Measurements from ENCODE around the gene HHAT. TPM values are rescaled to one million over a fixed set of nuclear protein-coding genes. Genes with fewer than 3 reads are reported as not detected.

Gene HHAT
- total and polyA plus RNA-seq, 2 donors (not counting 3 experiments of a cell fraction or from before 2014, with no cell fraction given): 2.4 to 4.3 TPM

GRCh38 chr1:210627755-210628154 lies 299.1 kb downstream of the HHAT start:
- H4K20me1 ChIP-seq (replicated peaks; ENCODE audit: control insufficient read depth, extremely low read depth, insufficient read depth, low read length): no peaks in the 10 kb centered on the region
- ChIA-PET POLR2A (no interaction called here), CTCF (no interaction called here)
- H3K9me3 ChIP-seq (replicated peaks; ENCODE audit: control insufficient read depth, insufficient read depth, low read length): no peaks in the 10 kb centered on the region
- H3K9ac ChIP-seq (replicated peaks; ENCODE audit: extremely low read depth, insufficient read depth, low read length): no peak overlapping the region
- H3K4me1 ChIP-seq (ENCODE audit: control insufficient read depth, extremely low read depth, insufficient read depth, low read length): no peaks in the 10 kb centered on the region
- H3K36me3 ChIP-seq (ENCODE audit: control insufficient read depth in 2 of 2, extremely low read depth in 1 of 2, insufficient read depth in 2 of 2, low read length in 2 of 2): no peaks in the 10 kb centered on the region
- dilution Hi-C loops (cut with MboI; ENCODE audit: extremely low pct_ligation_motif_present, low sequenced_read_pairs): no loop called here
- H3K27me3 ChIP-seq (ENCODE audit: control insufficient read depth in 2 of 2, insufficient read depth in 2 of 2, low read length in 2 of 2): no peaks in the 10 kb centered on the region
- H3K27ac ChIP-seq (ENCODE audit: insufficient read depth, low read depth, low read length): no peak overlapping the region
- no peak overlapping the region for H3K4me2 ChIP-seq (ENCODE audit: insufficient read depth, low read length)
- intact Hi-C loops (cut with micrococcal nuclease): no loop called here
- no peaks in the 10 kb centered on the region for H3K79me2 ChIP-seq (ENCODE audit: control insufficient read depth, insufficient read depth, low read length)
- TF ChIP-seq POLR2A (IDR thresholded peaks at IDR 0.05; ENCODE audit: low read depth, low read length) (no peak), JUN (IDR thresholded peaks at IDR 0.05; ENCODE audit: borderline replicate concordance, insufficient read depth, insufficient read length, low read depth) (no peak), MAX (IDR thresholded peaks at IDR 0.05; ENCODE audit: insufficient read depth, insufficient read length) (no peak), GATA2 (IDR thresholded peaks at IDR 0.05; ENCODE audit: insufficient read depth, insufficient read length, low read depth, low read length) (no peak), FOS (IDR thresholded peaks at IDR 0.05; ENCODE audit: borderline replicate concordance, insufficient read depth, low read length) (no peak), POLR2AphosphoS5 (IDR thresholded peaks at IDR 0.05; ENCODE audit: insufficient read depth, low read depth, low read length) (no peak), EZH2 (IDR thresholded peaks at IDR 0.05; ENCODE audit: borderline replicate concordance, low read depth, low read length, severe bottlenecking) (no peak), CTCF (IDR thresholded peaks at IDR 0.05; ENCODE audit: extremely low read depth in 1 of 2, insufficient read depth in 1 of 2, low read depth in 1 of 2, low read length in 2 of 2) (no peak), MYC (IDR thresholded peaks at IDR 0.05; ENCODE audit: low read depth, low read length) (no peak)
- no peak for FAIRE-seq
- no TSS peak for BruUV-seq (replicated peaks)
- H3K9me1 ChIP-seq (replicated peaks; ENCODE audit: control insufficient read depth, extremely low read depth, insufficient read depth, low read length): no peaks in the 10 kb centered on the region
- no peak overlapping the region for H3K4me3 ChIP-seq (replicated peaks in 1 of 3; ENCODE audit: insufficient read depth in 1 of 3, low read depth in 1 of 3, low read length in 3 of 3)
- H2AFZ ChIP-seq (ENCODE audit: low read depth, low read length): no peak overlapping the region
- DNase-seq (ENCODE audit: low read depth, low spot score): no peak
